NCI-H146 treated with DMSO at 0.1 percent for 48 hours (cell line): ENCODE results near the gene NAGLU.
"Not testable (repeated sequence)": the region's sequence is repeated elsewhere in the genome, so short reads cannot be mapped to it uniquely, and the experiment has no call there.

Source experiments
- DNase-seq: peaks from one replicate; lab custom pipeline; 2025; ENCODE audit not compliant: unreplicated experiment; lab: John Stamatoyannopoulos, UW

Gene NAGLU

DNA sequence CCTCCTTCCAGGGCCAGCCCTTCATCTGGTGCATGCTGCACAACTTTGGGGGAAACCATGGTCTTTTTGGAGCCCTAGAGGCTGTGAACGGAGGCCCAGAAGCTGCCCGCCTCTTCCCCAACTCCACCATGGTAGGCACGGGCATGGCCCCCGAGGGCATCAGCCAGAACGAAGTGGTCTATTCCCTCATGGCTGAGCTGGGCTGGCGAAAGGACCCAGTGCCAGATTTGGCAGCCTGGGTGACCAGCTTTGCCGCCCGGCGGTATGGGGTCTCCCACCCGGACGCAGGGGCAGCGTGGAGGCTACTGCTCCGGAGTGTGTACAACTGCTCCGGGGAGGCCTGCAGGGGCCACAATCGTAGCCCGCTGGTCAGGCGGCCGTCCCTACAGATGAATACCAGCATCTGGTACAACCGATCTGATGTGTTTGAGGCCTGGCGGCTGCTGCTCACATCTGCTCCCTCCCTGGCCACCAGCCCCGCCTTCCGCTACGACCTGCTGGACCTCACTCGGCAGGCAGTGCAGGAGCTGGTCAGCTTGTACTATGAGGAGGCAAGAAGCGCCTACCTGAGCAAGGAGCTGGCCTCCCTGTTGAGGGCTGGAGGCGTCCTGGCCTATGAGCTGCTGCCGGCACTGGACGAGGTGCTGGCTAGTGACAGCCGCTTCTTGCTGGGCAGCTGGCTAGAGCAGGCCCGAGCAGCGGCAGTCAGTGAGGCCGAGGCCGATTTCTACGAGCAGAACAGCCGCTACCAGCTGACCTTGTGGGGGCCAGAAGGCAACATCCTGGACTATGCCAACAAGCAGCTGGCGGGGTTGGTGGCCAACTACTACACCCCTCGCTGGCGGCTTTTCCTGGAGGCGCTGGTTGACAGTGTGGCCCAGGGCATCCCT, 7.4 kb downstream of the NAGLU start:
- no peak for DNase-seq

DNA sequence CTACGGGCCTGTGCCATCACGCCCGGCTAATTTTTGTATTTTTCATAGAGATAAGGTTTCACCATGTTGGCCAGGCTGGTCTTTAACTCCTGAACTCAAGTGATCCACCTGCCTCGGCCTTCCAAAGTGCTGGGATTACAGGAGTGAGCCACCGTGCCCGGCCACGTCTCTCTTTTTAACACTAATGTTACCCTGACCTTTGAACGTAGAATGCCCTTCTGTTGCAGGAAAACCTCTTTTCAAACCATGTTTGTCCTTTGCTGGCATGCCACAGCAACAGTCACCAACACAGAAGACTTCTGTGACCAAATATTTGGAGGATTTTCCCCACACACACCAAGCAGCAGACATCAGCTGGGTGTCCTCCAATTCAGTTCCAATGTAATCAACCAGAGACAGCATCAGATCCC, 8.8 kb downstream of the NAGLU start:
- DNase-seq = no peak

DNA sequence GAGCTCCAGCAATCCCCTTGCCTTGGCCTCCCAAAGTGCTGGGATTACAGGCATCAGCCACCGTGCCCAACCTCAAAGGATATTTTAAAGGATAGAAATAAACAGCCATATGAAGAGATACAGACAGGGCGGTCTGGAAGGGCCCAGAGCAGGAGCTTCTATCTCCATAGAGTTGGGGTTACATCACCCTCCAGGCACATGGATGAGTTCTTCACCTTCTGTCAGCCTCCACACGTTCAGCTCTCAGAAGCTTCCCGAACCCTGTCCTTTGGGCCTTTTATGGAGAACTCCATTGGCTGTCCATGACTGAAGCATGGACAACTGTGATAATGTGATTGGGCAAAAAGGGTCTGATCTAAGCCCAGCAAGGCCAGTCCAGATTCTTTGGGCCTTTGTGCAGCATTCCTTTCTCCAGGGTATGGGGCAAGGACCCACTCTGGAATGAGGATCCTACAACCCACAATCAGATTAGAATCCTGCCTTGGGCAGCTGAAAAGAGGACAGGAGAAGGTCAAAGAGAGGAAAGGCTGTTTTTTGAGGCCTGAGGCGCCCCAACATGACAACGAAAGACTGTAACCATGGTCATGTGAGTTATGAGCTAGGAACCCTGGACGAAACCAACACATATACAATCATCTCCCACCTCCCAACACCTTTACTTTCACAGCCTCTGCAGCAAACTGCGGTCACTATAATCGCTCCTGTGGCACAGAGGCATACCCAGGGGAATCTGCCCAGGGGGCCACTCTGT, 9.9 kb downstream of the NAGLU start:
- DNase-seq = not testable (repeated sequence)

DNA sequence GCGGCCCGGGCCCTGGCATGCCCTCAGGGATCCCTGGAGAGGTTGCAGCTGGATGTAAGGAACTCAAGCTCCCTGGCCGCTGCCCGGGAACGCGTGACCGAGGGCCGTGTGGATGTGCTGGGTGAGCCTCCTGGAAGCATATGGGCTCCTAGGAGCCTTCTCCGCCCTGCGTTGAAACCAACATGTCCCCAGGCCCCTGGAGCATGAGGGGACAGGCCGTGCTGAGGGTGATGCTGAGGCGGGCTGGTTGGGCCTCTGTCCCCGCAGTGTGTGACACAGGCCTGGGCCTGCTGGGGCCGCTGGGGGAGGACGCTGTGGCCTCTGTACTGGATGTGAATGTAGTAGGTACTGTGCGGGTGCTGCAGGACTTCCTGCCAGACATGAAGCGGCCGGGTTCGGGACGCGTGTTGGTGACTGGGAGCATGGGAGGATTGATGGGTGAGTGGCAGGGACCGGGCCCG, 11.0 kb downstream of the NAGLU start:
- DNase-seq = no peak

DNA sequence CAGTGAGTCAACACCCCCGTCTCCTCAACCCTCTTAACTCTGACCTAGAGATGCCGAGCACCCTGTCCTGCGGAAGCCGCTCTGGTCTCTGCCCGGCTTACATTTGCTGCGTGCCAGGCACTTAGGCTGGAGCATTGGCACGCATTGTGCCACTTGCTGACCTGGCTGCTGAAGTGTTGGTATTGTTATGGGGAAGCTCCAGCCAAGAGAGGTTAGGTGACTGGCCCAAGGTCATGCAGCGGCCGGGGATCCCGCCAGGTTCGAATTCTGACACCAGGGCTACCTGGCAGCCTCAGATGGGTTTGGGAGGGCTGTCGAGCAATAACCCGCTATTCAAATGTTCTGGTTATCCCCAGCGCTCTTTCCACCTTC, 11.6 kb downstream of the NAGLU start:
- DNase-seq = no peak

DNA sequence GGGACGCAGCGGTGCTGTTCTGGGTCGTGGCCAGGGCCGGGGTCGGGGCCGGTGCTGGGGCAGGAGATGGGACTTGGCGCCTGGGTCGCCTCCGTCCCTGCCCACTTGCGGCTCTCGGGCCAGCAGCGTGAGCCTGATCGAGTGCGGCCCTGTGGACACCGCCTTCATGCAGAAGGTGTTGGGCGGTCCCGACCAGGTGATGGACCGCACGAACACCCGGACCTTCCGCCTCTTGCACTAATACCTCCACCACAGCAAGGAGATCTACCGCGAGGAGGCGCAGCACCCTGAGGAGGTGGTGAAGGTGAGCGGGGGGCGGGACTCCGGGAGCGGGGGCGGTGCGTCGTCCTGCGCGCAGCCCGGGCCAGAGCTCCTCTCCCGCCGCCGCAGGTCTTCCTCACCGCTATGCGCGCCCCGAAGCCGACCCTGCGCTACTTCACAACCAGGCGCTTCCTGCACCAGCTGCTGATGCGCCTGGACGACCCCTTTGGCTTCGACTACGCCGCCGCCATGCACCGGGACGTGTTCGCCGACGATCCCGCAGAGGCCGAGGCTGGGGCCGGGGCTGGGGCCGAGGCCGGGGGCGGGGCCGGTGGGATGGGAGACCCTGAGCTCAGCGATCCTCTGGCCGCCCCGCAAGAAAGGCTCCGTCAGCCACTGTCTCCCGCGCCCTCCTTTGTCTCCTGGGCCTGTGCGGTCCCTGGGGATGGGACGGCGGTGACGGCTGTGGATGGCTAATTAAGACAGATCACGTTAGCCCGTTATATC, 12.2 kb downstream of the NAGLU start:
- peak; percentile 81 for DNase-seq

DNA sequence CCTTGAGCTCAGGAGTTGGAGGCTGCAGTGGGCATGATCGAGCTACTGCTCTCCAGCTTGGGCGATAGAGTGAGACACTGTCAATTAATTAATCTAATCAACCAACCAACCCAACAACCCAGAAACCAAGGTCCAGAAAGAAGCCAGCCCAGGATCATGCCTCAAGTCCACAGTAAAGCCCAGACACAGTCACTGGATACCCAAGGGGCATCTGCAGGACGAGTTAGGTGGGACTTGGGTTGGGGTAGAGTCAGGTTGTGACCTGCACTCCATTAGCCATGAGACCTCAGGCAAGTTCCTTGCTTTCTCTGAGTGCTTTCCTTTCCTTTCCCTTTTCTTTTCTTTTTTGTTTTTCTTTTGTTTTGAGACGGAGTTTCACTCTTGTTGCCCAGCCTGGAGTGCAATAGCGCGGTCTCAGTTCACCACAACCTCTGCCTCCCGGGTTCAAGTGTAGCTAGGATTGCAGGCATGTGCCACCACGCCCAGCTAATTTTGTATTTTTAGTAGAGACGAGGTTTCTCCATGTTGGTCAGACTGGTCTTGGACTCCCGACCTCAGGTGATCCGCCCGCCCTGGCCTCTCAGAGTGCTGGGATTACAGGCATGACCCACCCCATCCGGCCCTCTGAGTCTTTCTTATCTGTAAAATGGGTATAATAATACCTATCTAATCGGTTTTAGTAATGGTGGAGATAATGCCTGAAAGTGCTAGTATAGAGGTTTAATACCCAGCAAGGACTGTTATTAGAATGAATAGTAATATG, 13.1 kb downstream of the NAGLU start:
- DNase-seq = no peak

DNA sequence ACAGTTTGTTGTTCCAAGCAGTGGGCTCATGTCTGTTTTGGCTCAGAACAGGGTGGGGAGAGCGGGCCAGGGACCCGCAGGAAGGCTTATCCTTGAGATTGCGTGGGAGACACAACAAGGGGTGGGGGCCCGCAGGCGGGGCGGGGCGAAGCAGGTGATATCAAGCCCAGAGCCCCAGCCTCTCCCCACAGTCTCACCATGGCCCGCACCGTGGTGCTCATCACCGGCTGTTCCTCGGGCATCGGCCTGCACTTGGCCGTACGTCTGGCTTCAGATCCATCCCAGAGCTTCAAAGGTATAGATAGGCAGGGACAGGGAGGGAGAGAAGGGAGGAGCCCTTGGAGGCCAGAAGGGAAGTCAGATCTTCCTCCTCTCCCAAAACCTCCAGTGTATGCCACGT, 16.7 kb downstream of the NAGLU start, which contains the start of gene HSD17B1:
Gene HSD17B1 (plus strand): TSS at position 188 of the 400 bp plus-strand sequence. CDS start 11 bp downstream, at position 199.
- DNase-seq = not testable (repeated sequence)

DNA sequence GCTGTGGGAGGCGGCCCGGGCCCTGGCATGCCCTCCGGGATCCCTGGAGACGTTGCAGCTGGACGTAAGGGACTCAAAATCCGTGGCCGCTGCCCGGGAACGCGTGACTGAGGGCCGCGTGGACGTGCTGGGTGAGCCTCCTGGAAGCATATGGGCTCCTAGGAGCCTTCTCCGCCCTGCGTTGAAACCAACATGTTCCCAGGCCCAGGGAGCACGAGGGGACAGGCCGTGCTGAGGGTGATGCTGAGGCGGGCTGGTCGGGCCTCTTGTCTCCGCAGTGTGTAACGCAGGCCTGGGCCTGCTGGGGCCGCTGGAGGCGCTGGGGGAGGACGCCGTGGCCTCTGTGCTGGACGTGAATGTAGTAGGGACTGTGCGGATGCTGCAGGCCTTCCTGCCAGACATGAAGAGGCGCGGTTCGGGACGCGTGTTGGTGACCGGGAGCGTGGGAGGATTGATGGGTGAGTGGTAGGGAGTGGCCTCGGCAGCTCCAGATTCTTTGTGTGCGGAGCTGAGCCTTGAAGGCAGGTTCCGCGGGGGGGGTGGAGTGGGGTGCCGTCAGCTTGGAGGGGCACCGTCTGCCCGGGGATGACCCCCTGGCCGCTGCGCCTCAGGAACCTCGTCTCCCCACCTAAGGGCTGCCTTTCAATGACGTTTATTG, 17.2 kb downstream of the NAGLU start:
- no peak for DNase-seq

DNA sequence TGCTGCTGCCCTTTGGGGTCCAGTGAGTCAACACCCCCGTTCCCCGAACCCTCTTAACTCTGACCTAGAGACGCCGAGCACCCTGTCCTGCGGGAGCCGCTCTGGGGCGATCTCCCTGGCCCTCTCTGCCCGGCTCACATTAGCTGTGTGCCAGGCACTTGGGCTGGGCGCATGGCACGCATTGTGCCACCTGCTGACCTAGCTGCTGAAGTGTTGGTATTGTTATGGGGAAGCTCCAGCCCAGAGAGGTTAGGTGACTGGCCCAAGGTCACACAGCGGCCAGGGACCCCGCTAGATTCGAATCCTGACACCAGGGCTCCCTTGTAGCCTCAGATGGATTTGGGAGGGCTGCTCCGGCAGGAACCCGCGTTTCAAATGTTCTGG, 17.8 kb downstream of the NAGLU start:
- DNase-seq = no peak

DNA sequence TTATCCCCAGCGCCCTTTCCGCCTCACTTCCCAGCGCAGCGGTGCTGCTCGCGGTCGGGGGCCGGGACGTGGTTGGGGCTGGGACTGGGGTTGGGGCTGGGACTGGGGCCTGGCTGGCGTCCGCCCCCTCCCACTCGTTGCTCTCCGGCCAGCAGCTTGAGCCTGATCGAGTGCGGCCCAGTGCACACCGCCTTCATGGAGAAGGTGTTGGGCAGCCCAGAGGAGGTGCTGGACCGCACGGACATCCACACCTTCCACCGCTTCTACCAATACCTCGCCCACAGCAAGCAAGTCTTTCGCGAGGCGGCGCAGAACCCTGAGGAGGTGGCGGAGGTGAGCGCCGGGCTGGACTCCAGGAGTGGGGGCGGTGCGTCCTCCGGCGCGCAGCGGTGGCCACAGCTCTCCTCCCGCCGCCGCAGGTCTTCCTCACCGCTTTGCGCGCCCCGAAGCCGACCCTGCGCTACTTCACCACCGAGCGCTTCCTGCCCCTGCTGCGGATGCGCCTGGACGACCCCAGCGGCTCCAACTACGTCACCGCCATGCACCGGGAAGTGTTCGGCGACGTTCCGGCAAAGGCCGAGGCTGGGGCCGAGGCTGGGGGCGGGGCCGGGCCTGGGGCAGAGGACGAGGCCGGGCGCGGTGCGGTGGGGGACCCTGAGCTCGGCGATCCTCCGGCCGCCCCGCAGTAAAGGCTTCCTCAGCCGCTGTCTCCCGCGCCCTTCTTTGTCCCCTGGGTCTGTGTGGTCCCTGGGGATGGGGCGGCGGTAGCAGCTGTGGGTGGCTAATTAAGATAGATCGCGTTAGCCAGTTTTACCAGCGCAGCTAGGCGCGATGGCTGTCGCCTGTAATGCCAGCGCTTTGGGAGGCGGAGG, 18.4 kb downstream of the NAGLU start:
- peak; percentile 70 for DNase-seq

DNA sequence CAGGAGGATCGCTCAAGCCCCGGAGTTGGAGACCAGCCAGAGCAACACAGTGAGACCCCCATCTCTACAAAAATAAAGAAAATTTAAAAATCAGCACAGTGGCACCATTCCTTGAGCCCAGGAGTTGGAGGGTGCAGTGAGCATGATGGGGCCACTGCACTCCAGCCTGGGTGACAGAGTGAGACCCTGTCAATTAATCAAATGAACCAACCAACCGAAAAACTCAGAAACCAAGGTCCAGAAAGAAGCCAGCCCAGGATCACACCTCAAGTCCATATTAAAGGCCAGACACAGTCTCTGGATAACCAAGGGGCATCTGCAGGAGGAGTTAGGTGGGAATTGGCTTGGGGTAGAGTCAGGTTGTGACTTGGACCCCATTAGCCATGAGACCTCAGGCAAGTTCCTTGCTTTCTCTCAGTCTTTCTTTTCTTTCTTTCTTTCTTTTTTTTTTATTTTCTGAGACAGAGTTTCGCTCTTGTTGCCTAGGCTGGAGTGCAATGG, 19.1 kb downstream of the NAGLU start:
- no peak for DNase-seq

DNA sequence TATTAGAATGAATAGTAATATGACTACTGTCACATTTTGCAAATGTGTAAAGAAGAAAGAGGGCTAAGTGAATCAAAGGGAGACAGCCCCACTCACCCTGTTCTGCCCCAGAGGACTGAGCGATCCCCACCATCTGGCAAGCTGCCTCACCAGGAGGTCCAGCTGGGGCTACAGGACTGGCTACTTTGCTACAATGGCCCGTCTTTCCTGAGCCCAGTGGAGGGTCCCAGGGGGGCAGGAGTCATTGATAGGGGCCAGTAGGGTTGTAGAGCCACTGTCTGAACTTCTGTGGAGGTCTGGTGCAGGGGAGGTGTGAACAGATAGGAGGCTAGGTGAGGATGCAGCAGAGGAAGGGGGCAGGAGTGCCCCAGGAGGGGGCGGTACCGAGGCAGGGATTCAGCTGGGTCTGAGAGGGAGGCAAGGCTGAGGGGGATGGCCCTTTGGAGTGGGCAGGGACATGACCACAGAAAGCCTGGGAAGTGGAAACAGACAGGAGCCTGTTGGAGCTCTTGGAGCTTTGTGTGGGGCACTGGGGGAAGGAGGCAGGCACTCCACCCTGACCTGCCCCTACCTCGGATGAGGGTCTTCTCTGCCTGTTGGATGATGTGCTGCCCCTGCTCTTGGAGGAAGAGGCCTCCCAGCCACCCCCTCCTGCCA, 20.0 kb downstream of the NAGLU start:
- not testable (repeated sequence) for DNase-seq

DNA sequence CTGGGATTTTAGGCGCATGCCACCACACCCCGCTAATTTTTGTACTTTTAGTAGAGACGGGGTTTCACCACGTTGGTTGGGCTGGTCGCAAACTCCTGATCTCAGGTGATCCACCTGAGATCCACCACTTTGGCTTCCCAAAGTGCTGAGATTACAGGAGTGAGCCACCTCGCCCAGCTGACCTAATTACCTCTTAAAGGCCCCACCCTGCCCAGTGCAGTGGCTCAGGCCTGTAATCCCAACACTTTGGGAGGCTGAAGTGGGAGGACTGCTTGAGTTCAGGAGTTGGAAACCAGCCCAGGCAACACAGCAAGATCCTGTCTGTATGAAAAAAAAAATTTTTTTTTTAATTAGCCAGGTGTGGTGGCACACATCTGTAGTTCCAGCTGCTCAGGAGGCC, 23.0 kb downstream of the NAGLU start:
- no peak for DNase-seq

DNA sequence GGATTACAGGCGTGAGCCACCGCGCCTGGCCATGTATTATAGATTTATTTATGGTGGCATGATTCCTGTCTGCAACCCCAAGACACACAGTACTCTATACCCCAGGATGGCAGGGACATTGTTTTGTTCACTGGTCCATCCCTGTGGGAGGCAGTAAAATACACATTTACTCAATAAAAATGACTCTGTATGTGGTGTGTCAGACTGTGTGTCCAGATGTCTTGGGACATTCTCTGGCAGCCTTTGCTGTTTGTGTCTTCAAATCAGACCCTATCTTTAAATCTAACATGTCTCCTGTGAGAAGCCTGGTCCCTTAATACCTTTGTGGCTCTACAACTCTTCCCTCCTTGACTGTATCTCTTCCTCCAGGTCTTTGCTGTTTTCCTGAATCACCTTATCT, 24.2 kb downstream of the NAGLU start:
- DNase-seq = no peak

DNA sequence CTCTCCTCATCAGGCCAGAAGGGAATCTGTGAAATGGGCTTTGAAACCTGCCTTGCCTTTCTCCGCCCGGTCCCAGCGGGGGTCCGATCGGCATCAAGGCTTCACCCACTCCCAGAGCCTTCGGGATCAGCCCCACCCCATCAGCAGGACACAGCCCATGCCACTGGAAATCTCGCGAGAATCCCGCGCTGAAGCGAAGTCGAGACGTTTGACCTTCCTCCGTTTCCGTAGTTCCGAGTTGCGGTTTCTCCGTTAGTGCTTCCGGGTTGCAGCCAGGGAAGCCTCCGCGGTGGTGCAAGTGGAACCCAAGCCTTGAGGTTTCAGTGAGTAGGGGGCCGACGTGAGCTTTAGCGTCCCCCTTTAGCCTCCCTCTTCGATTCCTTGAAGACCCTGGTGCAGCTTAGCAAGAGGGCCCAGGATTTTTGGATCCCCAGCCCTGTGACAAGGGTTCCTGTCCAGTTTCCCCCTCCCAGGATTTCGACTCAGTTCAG, 25.9 kb downstream of the NAGLU start, which contains the start of gene COASY:
Gene COASY (plus strand): TSS at position 252 of the 491 bp plus-strand sequence. CDS start 475 bp downstream, outside the sequence.
- DNase-seq = peak; percentile 91

DNA sequence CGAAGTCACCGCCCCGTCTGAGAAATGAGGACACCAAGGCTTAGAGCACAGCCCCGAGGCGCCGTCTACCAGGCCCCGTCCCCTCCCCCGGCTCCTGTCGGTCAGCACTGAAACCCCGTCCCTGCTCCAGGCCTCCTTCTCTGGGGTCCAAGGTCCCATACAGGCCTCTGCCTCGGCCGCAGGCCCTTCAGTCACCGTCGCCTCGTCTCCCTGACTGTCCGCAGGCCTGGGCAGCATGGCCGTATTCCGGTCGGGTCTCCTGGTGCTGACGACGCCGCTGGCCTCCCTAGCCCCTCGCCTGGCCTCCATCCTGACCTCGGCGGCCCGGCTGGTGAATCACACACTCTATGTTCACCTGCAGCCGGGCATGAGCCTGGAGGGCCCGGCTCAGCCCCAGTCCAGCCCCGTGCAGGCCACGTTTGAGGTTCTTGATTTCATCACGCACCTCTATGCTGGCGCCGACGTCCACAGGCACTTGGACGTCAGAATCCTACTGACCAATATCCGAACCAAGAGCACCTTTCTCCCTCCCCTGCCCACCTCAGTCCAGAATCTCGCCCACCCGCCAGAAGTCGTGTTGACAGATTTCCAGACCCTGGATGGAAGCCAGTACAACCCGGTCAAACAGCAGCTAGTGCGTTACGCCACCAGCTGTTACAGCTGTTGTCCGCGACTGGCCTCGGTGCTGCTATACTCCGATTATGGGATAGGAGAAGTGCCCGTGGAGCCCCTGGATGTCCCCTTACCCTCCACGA, 26.5 kb downstream of the NAGLU start:
- no peak for DNase-seq
